Measurements from ENCODE around the gene CDH4.

The CDH4 gene

GRCh38 chr20:61654726-61655125, 402.7 kb downstream of the CDH4 start:
- no peaks in the 10 kb centered on the region for H4K20me1 ChIP-seq (ENCODE audit: low read depth, low read length)
- H3K79me2 ChIP-seq (ENCODE audit: insufficient read depth, low read length): no peaks in the 10 kb centered on the region
- no peak overlapping the region for H3K27ac ChIP-seq (ENCODE audit: low read depth, low read length)
- no peak overlapping the region for H3K4me2 ChIP-seq (ENCODE audit: low read depth, low read length, poor library complexity, severe bottlenecking)
- no peak overlapping the region for H2AFZ ChIP-seq (ENCODE audit: low read depth, low read length, severe bottlenecking)
- no peak overlapping the region for H3K4me3 ChIP-seq (ENCODE audit: insufficient read depth, low read length, poor library complexity, severe bottlenecking)
- H3K27me3 ChIP-seq (ENCODE audit: low read length): no peaks in the 10 kb centered on the region; the same call in 1 of the 2 replicates
- H3K9me2 ChIP-seq (replicated peaks; ENCODE audit: insufficient read depth, low read length): no peaks in the 10 kb centered on the region
- no peaks in the 10 kb centered on the region for H3K9me3 ChIP-seq (ENCODE audit: insufficient read depth, low read length)
- no peak overlapping the region for H3K9ac ChIP-seq (ENCODE audit: low read length)
- H3F3A ChIP-seq (ENCODE audit: insufficient read depth): no peaks in the 10 kb centered on the region
- no peaks in the 10 kb centered on the region for H3K36me3 ChIP-seq (ENCODE audit: low read length)
- no peak for TF ChIP-seq EZH2phosphoT487 (conservative IDR thresholded peaks at IDR 0.05; ENCODE audit: low read length)
- TF ChIP-seq CTCF (IDR thresholded peaks at IDR 0.05; ENCODE audit: insufficient read depth, low read length, poor library complexity, severe bottlenecking): no peak

DNA sequence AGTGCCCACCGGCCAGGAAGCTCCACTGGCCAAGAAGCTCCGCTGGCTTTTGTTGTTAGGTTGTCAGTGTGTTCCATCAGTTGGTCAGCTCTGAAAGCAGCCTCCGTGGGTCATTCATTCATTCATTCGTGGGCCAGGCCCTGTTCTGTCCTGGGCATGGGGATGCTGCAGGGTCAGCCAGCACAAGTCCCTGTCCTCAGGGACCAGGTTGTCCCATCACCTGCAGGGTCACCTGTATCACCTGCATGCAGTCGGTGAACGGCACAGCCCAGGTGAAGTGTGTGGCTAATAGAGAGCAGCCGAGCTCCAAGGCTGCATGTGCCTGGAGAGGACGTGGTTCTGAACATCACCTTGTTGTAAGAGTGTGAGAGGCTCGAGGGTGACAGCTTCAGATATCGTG, 403.5 kb downstream of the CDH4 start:
- H3K9me3 ChIP-seq (ENCODE audit: insufficient read depth, low read length): no peaks in the 10 kb centered on the region

GRCh38 chr20:61656198-61656597, 404.1 kb downstream of the CDH4 start:
- Histone ChIP-seq H3K36me3 (ENCODE audit: low read length) (no peaks in the 10 kb centered on the region), H3F3A (ENCODE audit: insufficient read depth) (no peaks in the 10 kb centered on the region), H3K27me3 (ENCODE audit: low read length) (no peaks in the 10 kb centered on the region; the same call in 1 of the 2 replicates), H3K79me2 (ENCODE audit: insufficient read depth, low read length) (no peaks in the 10 kb centered on the region), H3K9ac (ENCODE audit: low read length) (no peak overlapping the region), H2AFZ (ENCODE audit: low read depth, low read length, severe bottlenecking) (no peak overlapping the region), H4K20me1 (ENCODE audit: low read depth, low read length) (no peaks in the 10 kb centered on the region), H3K4me2 (ENCODE audit: low read depth, low read length, poor library complexity, severe bottlenecking) (no peak overlapping the region), H3K4me3 (ENCODE audit: insufficient read depth, low read length, poor library complexity, severe bottlenecking) (no peak overlapping the region), H3K27ac (ENCODE audit: low read depth, low read length) (no peak overlapping the region), H3K9me2 (replicated peaks; ENCODE audit: insufficient read depth, low read length) (no peaks in the 10 kb centered on the region), H3K9me3 (ENCODE audit: insufficient read depth, low read length) (no peaks in the 10 kb centered on the region)
- TF ChIP-seq CTCF (IDR thresholded peaks at IDR 0.05; ENCODE audit: insufficient read depth, low read length, poor library complexity, severe bottlenecking) (no peak), EZH2phosphoT487 (conservative IDR thresholded peaks at IDR 0.05; ENCODE audit: low read length) (no peak)

More for the DNA sequence above, 403.5 kb downstream of the CDH4 start:
- Histone ChIP-seq H3K27ac (ENCODE audit: low read depth, low read length) (no peak overlapping the region), H3F3A (ENCODE audit: insufficient read depth) (no peaks in the 10 kb centered on the region), H2AFZ (ENCODE audit: low read depth, low read length, severe bottlenecking) (no peak overlapping the region), H4K20me1 (ENCODE audit: low read depth, low read length) (no peaks in the 10 kb centered on the region), H3K27me3 (ENCODE audit: low read length) (no peaks in the 10 kb centered on the region; the same call in 1 of the 2 replicates), H3K9me2 (replicated peaks; ENCODE audit: insufficient read depth, low read length) (no peaks in the 10 kb centered on the region), H3K4me2 (ENCODE audit: low read depth, low read length, poor library complexity, severe bottlenecking) (no peak overlapping the region), H3K9ac (ENCODE audit: low read length) (no peak overlapping the region), H3K36me3 (ENCODE audit: low read length) (no peaks in the 10 kb centered on the region), H3K79me2 (ENCODE audit: insufficient read depth, low read length) (no peaks in the 10 kb centered on the region), H3K4me3 (ENCODE audit: insufficient read depth, low read length, poor library complexity, severe bottlenecking) (no peak overlapping the region)
- TF ChIP-seq CTCF (IDR thresholded peaks at IDR 0.05; ENCODE audit: insufficient read depth, low read length, poor library complexity, severe bottlenecking) (no peak), EZH2phosphoT487 (conservative IDR thresholded peaks at IDR 0.05; ENCODE audit: low read length) (no peak)
